ENCODE data around the gene CKMT2. TPM values are rescaled to one million over a fixed set of nuclear protein-coding genes. Genes with fewer than 3 reads are reported as not detected.

The CKMT2 gene
- total and polyA plus RNA-seq, 2 of the 8 experiments (the other 6 are each of a cell fraction or from before 2014, with no cell fraction given), result 2.4 to 5.0 TPM

GRCh38 chr5:81308836-81309235 is 75.7 kb downstream of the CKMT2 start (continued):
- TF ChIP-seq SIN3A (conservative IDR thresholded peaks at IDR 0.05 in 1 of 2, IDR thresholded peaks at IDR 0.05 in 1 of 2; ENCODE audit: low read depth in 1 of 2, low read length in 2 of 2), result no peak
- TF ChIP-seq BRCA1 (IDR thresholded peaks at IDR 0.05; ENCODE audit: low read depth, low read length), result no peak
- no peak for TF ChIP-seq GTF2F1 (IDR thresholded peaks at IDR 0.05; ENCODE audit: borderline replicate concordance, low read depth, low read length)
- no peak for TF ChIP-seq CTCF (IDR thresholded peaks at IDR 0.05; ENCODE audit: control extremely low read depth in 1 of 3, insufficient read depth in 1 of 3, low read depth in 1 of 3, low read length in 3 of 3)
- no peak for TF ChIP-seq NRF1 (IDR thresholded peaks at IDR 0.05; ENCODE audit: low read depth, low read length)
- TF ChIP-seq RFX5 (IDR thresholded peaks at IDR 0.05; ENCODE audit: borderline replicate concordance, low read depth, low read length), result no peak

Measured in H1 (cell line).